ENCODE results near the gene KCNV2. TPM values are rescaled to one million over a fixed set of nuclear protein-coding genes. Genes with fewer than 3 reads are reported as not detected.

KCNV2 gene
- total RNA-seq, 6 donors from 2014 or later: not detected

DNA sequence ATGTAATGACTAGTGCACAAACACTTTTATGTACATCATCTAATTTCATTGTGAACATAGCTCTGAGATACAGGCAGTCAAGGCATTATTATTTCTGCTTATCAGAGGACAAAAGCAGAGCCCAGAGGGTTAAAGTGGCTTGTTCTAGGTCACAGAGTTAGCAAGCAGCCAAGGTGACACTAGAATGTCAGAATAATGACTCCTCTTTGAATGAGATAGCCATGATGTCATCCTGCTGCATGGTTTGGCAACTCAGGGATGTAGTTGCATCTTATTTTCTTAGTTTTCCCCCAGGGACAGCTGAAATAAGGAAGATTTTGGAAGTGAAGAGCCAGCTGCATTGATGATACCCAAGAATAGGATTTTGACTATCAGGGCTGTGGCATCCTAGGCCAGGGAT, 54.4 kb downstream of the KCNV2 start:
- TF ChIP-seq, protein P1, sequence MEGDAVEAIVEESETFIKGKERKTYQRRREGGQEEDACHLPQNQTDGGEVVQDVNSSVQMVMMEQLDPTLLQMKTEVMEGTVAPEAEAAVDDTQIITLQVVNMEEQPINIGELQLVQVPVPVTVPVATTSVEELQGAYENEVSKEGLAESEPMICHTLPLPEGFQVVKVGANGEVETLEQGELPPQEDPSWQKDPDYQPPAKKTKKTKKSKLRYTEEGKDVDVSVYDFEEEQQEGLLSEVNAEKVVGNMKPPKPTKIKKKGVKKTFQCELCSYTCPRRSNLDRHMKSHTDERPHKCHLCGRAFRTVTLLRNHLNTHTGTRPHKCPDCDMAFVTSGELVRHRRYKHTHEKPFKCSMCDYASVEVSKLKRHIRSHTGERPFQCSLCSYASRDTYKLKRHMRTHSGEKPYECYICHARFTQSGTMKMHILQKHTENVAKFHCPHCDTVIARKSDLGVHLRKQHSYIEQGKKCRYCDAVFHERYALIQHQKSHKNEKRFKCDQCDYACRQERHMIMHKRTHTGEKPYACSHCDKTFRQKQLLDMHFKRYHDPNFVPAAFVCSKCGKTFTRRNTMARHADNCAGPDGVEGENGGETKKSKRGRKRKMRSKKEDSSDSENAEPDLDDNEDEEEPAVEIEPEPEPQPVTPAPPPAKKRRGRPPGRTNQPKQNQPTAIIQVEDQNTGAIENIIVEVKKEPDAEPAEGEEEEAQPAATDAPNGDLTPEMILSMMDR (IDR thresholded peaks at IDR 0.05): no peak
- DNase-seq (no peak), ATAC-seq (ENCODE audit: low FRiP score in 2 of 2) (no peak)
- Histone ChIP-seq H3K4me3 (no peak overlapping the region), H3K27ac (no peak overlapping the region), H3K27me3 (no peaks in the 10 kb centered on the region), H3K36me3 (peaks cover 5 to 54% (median 37%) of the 10 kb centered on the region in 4 donors), H3K9me3 (peaks cover 3 to 27% (median 19%) of the 10 kb centered on the region in 4 donors), H3K4me1 (no peaks in the 10 kb centered on the region)

DNA sequence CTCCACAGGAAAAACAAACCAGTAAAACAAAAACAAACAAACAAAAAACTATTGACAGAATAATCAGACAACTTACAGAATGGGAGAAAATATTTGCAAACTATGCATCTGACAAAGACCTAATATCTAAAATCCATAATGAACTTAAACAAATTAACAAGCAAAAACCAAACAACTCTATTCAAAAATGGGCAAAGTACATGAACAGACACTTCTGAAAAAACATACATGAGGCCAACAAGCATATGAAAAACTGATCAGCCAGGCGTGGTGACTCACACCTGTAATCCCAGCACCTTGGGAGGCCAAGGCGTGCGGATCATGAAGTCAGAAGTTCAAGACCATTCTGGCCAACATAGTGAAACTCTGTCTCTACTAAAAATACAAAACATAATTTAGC, 60.1 kb downstream of the KCNV2 start:
- DNase-seq (no peak), ATAC-seq (ENCODE audit: low FRiP score in 2 of 2) (no peak)
- peaks cover 12 to 73% (median 45%) of the 10 kb centered on the region in 4 donors for H3K36me3 ChIP-seq
- H3K4me1 ChIP-seq: no peaks in the 10 kb centered on the region
- peaks cover 6 to 33% (median 21%) of the 10 kb centered on the region in 4 donors for H3K9me3 ChIP-seq
- 95 to 96% methylated on average over 3 of the region's 3 CpGs for WGBS, 2 donors
- H3K27ac ChIP-seq: no peak overlapping the region
- no peak overlapping the region for H3K4me3 ChIP-seq
- H3K27me3 ChIP-seq: no peaks in the 10 kb centered on the region
- TF ChIP-seq POLR2AphosphoS5 (IDR thresholded peaks at IDR 0.05) (no peak), POLR2A (IDR thresholded peaks at IDR 0.05) (no peak), EP300 (IDR thresholded peaks at IDR 0.05) (no peak)
- TF ChIP-seq, protein P1 (IDR thresholded peaks at IDR 0.05): no peak

DNA sequence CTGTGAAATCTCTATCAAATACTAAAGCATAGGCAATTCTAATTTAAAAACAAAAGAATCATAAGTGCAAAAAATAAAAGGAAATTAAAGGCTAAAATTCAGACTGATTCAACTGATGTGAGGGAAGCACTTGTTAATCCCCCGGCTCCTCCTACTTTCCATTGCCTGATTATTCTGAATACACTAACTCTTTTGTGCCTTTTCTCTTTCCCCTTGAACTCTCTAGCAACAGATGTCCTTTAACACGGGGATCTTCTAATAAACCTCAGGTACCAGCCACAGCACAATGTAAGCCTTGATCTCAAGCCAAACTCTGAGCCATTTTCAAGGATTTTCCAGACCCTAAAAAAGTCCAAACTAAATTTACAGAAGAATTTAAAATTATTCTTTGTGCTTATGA, 61.5 kb downstream of the KCNV2 start:
- no peak overlapping the region for H3K27ac ChIP-seq
- H3K4me1 ChIP-seq: no peaks in the 10 kb centered on the region
- peaks cover 12 to 67% (median 37%) of the 10 kb centered on the region in 4 donors for H3K36me3 ChIP-seq
- ATAC-seq (ENCODE audit: low FRiP score in 2 of 2): no peak
- H3K4me3 ChIP-seq: no peak overlapping the region
- no peak for TF ChIP-seq POLR2A (IDR thresholded peaks at IDR 0.05)
- TF ChIP-seq EP300 (IDR thresholded peaks at IDR 0.05): no peak
- TF ChIP-seq, protein P1 (IDR thresholded peaks at IDR 0.05): no peak
- no peak for TF ChIP-seq POLR2AphosphoS5 (IDR thresholded peaks at IDR 0.05)
- H3K27me3 ChIP-seq: no peaks in the 10 kb centered on the region
- WGBS, 2 donors: 96 to 99% methylated on average over 2 of the region's 2 CpGs
- peaks cover 3 to 23% (median 13%) of the 10 kb centered on the region in 4 donors for H3K9me3 ChIP-seq
- DNase-seq: no peak

Other genes with a start within 250 kb of the KCNV2 start
- gene VLDLR, start 95.7 kb upstream of the KCNV2 start, total RNA-seq: 10 to 100 TPM in 4 of 6 donors, 1 to 10 TPM in 2; 3.1 to 25.3 (median 11.9) TPM
- gene PUM3, start 126.6 kb downstream of the KCNV2 start, total RNA-seq: 10 to 100 TPM; 20.4 to 49.2 (median 38.9) TPM

Data from upper lobe of left lung (tissue), 6 donors.